Choroid plexus epithelial cell (primary cell): ENCODE measurements around the gene UGT1A6.

Experiments
- DNase-seq: peaks from one replicate; pipeline ENCODE4 v3.0.0-alpha.2; 2010; ENCODE audit warnings: low read depth
- H3K4me3 ChIP-seq: 2 replicates; pipeline ENCODE4 v1.5.1; 2011; ENCODE audit warnings: low read depth, mild to moderate bottlenecking, control low read depth, low read length, moderate library complexity
- TF ChIP-seq, protein P1 (sequence below): conservative IDR thresholded peaks from 2 replicates; pipeline ENCODE4 v1.5.1; 2011; ENCODE audit warnings: low read depth, mild to moderate bottlenecking, control low read depth, inconsistent platforms, low read length, moderate library complexity

The UGT1A6 gene

DNA sequence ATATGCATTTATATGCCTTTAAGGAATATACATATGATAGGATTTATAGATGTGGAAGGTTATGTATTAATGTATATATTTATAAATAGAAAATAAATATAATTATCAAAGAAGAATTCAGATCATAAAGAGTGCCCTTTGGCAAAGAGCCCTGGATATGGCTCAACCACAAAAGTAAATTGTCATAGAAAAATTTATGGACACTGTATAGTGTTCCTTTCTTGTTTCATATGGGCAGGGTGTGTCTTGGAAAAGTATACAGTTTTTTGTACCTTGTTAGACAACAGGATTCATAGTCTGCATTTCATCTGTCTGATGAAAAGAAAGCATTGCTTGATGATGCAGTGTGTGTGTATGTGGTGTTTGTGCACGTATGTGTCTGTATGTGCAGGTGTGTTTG is 8.1 kb upstream of the UGT1A6 start:
- DNase-seq: no peak
- TF ChIP-seq, protein P1, sequence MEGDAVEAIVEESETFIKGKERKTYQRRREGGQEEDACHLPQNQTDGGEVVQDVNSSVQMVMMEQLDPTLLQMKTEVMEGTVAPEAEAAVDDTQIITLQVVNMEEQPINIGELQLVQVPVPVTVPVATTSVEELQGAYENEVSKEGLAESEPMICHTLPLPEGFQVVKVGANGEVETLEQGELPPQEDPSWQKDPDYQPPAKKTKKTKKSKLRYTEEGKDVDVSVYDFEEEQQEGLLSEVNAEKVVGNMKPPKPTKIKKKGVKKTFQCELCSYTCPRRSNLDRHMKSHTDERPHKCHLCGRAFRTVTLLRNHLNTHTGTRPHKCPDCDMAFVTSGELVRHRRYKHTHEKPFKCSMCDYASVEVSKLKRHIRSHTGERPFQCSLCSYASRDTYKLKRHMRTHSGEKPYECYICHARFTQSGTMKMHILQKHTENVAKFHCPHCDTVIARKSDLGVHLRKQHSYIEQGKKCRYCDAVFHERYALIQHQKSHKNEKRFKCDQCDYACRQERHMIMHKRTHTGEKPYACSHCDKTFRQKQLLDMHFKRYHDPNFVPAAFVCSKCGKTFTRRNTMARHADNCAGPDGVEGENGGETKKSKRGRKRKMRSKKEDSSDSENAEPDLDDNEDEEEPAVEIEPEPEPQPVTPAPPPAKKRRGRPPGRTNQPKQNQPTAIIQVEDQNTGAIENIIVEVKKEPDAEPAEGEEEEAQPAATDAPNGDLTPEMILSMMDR: no peak
- H3K4me3 ChIP-seq: no peak overlapping the region

DNA sequence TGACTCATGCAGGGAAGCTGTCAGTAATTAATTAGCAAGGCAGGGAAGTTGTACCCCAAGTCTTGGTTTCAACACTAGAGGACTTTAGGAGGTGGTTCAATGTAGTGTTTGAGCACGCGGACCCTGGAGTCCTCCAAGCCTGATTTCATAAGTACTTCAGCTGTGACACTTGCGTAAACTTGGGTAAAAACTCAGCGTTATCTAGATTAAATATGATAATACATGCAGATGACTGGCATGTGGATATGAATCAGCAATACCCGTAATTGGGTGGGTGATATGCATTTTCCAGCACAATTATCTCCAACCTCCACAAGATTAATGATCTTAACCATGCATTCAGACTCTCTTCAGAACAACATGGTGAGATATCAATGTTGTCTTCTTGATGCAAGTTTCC is 5.8 kb upstream of the UGT1A6 start:
- DNase-seq: no peak
- TF ChIP-seq, protein P1: no peak
- H3K4me3 ChIP-seq: no peak overlapping the region

- no peak overlapping the region for H3K4me3 ChIP-seq
Observed at GRCh38 chr2:233688341-233688740, 4.3 kb upstream of the UGT1A6 start.

DNA sequence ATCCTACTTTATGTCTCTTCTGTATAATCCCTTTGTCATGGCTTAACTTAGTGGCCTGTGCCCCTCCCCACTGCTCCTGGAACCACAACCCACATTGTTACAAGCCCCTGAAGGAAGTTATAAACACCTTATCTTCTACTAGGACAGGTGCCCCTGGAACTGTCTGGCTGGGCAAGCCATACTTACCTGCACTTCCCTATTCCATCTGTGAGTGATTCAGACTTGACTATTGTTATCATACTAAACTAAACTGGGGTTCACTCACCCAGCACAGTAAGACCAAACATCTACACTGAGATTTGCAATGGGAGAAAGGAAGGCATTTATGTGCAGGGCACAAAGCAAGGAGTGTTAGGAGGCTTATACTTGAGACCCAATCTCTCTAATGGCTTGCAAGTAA is 3.7 kb upstream of the UGT1A6 start:
- DNase-seq: no peak
- H3K4me3 ChIP-seq: no peak overlapping the region
- TF ChIP-seq, protein P1: no peak

More at GRCh38 chr2:233688341-233688740, 4.3 kb upstream of the UGT1A6 start:
- DNase-seq: no peak
- TF ChIP-seq, protein P1: no peak

GRCh38 chr2:233689501-233689900 is 3.2 kb upstream of the UGT1A6 start:
- TF ChIP-seq, protein P1: no peak

DNA sequence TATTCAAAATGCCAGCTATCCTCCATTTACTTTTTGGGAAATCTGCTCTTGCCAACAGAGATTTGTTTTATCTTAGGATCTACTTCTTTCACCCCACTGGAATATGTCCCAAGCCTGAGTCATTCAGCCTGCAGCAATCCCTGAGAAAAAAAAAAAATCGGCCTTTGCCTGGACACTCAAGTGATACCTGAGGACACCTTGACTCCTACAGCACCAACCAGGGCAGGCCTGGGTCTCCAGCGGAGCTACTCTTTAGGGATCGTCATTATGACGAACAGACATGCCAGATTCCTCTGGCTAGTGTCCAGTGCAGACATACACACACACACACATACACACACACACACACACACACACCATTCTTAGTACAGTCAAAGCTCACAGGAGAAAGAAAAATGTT is 2.2 kb upstream of the UGT1A6 start:
- H3K4me3 ChIP-seq: no peak overlapping the region
- DNase-seq: peak; percentile 15
- TF ChIP-seq, protein P1: no peak

More at GRCh38 chr2:233689501-233689900, 3.2 kb upstream of the UGT1A6 start:
- DNase-seq: peak; percentile 14
- no peak overlapping the region for H3K4me3 ChIP-seq

DNA sequence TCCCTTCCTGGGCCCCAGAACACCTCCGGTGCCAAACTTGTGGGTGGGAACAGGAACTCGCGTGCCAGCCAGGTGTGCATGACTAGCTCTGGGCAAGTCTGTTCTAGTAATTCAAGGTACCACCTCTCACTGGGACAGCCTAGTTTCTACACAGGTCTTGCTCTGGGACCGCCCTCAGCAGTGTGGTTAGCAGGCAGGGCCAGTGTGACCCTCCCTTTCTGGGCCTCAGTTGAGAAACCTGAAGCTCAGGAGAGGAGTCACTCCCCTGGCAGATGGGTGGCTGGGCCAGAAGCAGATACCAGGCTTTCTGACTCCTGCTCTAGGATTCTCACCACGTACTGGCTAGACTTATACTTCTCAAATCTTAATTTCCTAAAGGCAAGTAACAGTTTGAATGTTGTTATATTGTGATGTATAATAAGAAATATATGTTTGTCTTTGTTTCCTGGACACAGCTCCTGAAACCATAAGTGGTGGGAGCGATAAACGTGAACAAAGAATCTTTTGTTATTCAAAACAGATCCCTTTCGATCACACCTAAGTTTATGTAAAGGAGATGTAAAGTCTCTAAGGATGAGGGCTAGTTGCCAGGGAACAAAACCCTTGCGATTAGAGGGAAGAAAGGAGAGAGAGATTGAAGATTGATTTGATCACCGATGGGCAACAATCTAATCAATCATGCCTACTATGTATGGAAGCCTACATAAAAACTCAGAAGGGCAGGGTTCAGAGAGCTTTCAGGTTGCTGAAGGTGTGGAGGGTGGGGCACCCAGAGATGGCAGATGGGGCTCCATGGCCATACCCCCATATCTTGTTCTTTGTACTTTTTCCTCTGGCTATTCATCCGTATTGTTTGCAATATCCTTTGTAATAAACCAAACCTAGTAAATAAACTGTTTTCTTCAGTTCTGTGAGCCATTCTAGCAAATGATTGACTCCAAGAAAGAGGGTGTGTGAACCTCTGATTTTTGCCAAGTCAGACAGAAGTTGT is 952 bp upstream of the UGT1A6 start:
- no peak overlapping the region for H3K4me3 ChIP-seq
- TF ChIP-seq, protein P1: no peak
- no peak for DNase-seq
